Immature natural killer cell (primary cell): ENCODE measurements around the gene YTHDC2. TPM values are rescaled to one million over a fixed set of nuclear protein-coding genes. Genes with fewer than 3 reads are reported as not detected.
A peak's percentile ranks its signal among the peaks of the same experiment; 100 is the strongest.

Source experiments
- DNase-seq, 3 donors: peaks; one replicate each; pipeline ENCODE4 v3.0.0; 2022; ENCODE audit warnings: mixed read lengths in 1 of 3
- H3K27ac Mint-ChIP-seq, 6 donors: one replicate each; pipeline ENCODE4 v1.8.0; 2020; ENCODE audit warnings: mixed read lengths in 6 of 6, mild to moderate bottlenecking in 5 of 6, inconsistent platforms in 4 of 6, moderate library complexity in 3 of 6
- H3K27me3 Mint-ChIP-seq, 3 donors: one replicate each; pipeline ENCODE4 v1.8.0; 2020 to 2021; ENCODE audit warnings: low read depth in 3 of 3, mild to moderate bottlenecking in 3 of 3, mixed read lengths in 3 of 3, moderate library complexity in 3 of 3, inconsistent platforms in 1 of 3
- H3K36me3 Mint-ChIP-seq, 3 donors: one replicate each; pipeline ENCODE4 v1.8.0; 2020; ENCODE audit warnings: mixed read lengths in 3 of 3, inconsistent platforms in 2 of 3, mild to moderate bottlenecking in 2 of 3
- H3K4me1 Mint-ChIP-seq, 2 donors: one replicate each; pipeline ENCODE4 v1.8.0; 2020; ENCODE audit warnings: inconsistent platforms in 2 of 2, mild to moderate bottlenecking in 2 of 2, mixed read lengths in 2 of 2, moderate library complexity in 1 of 2
- H3K4me3 Mint-ChIP-seq, 5 donors: one replicate each; pipeline ENCODE4 v1.8.0; 2020; ENCODE audit warnings: mild to moderate bottlenecking in 5 of 5, mixed read lengths in 5 of 5, inconsistent platforms in 3 of 5, moderate library complexity in 3 of 5
- H3K9me3 Mint-ChIP-seq, 6 donors: one replicate each; pipeline ENCODE4 v1.8.0; 2020; ENCODE audit warnings: mild to moderate bottlenecking in 6 of 6, mixed read lengths in 6 of 6, inconsistent platforms in 4 of 6, moderate library complexity in 3 of 6
- polyA plus RNA-seq, 3 donors: library from polyadenylated mRNA; unstranded; fragments of 300-500 nt; fragmentation: Illumina TruSeq; gene quantifications; one replicate each; pipeline ENCODE4 v1.2.3, GENCODE V29; 2021

YTHDC2 gene
- polyA plus RNA-seq: 10 to 100 TPM in 1 of 3 donors, 1 to 10 TPM in 2; 3.9 to 11.3 (median 7.3) TPM

DNA sequence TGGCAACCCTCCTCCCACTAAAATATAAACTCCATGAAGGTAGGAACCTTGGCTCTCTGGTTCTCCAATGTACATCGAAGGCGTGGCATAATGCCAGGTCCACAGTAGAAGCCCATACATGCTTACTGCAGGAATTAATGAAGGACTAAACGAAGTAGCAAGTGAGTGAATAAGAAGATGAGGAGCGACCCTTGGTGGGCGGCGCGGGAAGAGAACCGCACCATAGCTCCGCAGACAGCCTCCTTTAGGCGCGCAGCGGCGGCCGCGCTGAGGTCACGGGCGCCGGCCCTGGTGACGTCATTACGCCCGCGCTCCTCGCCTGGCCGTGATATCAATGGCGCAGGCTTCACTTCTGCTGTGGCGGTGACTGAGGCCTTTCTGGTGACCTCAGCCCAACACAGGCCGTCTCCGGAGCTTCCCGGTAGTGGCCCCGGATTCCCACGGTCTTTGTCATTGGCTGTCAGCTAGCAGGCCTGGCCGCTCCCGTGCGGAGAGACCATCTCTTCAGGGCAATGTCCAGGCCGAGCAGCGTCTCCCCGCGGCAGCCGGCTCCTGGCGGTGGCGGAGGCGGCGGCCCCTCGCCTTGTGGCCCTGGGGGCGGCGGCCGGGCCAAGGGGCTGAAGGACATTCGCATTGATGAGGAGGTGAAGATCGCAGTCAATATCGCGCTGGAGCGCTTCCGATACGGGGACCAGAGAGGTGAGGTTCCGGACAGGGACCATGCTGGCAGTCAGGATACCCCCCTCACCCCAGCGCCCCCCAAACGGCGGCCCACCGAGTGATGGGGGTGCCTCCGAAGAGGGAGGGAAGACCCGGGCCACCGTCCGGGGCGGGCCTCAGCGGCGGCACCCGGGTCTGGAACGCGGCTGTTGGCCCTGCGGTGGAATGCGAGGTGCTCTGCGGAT lies at the start of gene YTHDC2:
TSS of gene YTHDC2 (plus strand) at position 311 of the 905 bp plus-strand sequence. CDS start at position 513, 202 bp downstream.
- DNase-seq: peak; percentile 88 to 89 (median 88)
- peaks cover 29 to 49% of the 10 kb centered on the region in 2 donors for H3K4me1 Mint-ChIP-seq
- peak within 1 kb of the TSS; percentile 91 to 97 (median 96) for H3K27ac Mint-ChIP-seq
- H3K27me3 Mint-ChIP-seq: peaks cover 10 to 15% (median 10%) of the 10 kb centered on the region in 3 donors
- H3K4me3 Mint-ChIP-seq: peak within 1 kb of the TSS; percentile 93 to 98 (median 94)
- H3K36me3 Mint-ChIP-seq: peaks cover 0 to 4% (median 3%) of the 10 kb centered on the region in 3 donors
- H3K9me3 Mint-ChIP-seq: no peaks in the 10 kb centered on the region

GRCh38 chr5:113474100-113474728 lies 39.3 kb upstream of the YTHDC2 start:
- Mint-ChIP-seq H3K4me1 (no peaks in the 10 kb centered on the region), H3K27ac (no peak overlapping the region), H3K27me3 (peaks cover 0 to 5% (median 5%) of the 10 kb centered on the region in 3 donors), H3K9me3 (peaks cover 0 to 2% (median 0%) of the 10 kb centered on the region in 6 donors), H3K36me3 (no peaks in the 10 kb centered on the region), H3K4me3 (no peak overlapping the region)
- no peak for DNase-seq

DNA sequence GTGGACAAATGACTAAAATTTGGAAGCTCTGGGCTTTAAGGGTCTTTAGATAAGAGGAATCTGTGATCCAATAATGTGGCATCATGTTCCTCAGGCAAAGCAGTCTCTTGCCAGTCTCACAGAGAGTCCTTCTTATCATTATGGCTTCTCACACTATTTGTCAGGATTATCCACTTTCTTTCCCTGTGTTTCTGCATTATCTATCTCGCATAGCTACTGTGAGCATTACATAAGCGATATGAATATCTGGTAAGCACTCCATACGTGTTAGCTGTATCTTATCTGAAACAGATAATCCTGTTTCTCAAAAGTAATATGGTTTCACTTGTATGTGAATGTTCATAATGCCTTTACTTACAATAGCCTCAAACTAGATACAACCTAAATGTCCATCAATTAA lies 34.8 kb upstream of the YTHDC2 start:
- Mint-ChIP-seq H3K27me3 (peaks cover 0 to 10% (median 8%) of the 10 kb centered on the region in 3 donors), H3K4me1 (no peaks in the 10 kb centered on the region), H3K9me3 (peaks cover 0 to 2% (median 0%) of the 10 kb centered on the region in 6 donors), H3K36me3 (no peaks in the 10 kb centered on the region), H3K27ac (no peak overlapping the region), H3K4me3 (no peak overlapping the region)
- no peak for DNase-seq

- Mint-ChIP-seq H3K4me1 (no peaks in the 10 kb centered on the region), H3K9me3 (peaks cover 0 to 2% (median 0%) of the 10 kb centered on the region in 6 donors)
Observed at GRCh38 chr5:113480243-113480642, 33.3 kb upstream of the YTHDC2 start.

DNA sequence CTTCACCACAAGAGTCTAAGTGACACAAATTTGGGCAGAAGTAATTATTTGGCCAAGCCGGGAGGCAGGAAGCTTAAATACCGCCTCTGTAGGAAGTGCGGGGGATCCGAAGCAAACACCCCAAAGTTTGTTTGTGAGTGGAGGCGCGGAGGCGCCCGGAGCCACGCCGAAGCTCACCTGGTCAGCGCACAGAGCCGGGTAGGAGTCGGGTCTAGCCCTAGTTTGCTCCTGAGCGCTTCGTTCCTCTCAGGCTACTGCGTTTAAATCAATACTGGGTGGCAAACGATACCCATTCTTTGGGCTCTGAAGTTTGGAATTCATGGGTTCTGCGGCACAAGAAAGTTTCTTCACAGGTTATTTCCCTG lies 26.1 kb upstream of the YTHDC2 start:
- H3K9me3 Mint-ChIP-seq: peaks cover 12 to 24% (median 19%) of the 10 kb centered on the region in 6 donors
- DNase-seq: no peak
- peak overlapping the region in 4 of 5 donors; percentile 12 to 67 (median 33) for H3K4me3 Mint-ChIP-seq
- H3K4me1 Mint-ChIP-seq: peaks cover 9 to 10% of the 10 kb centered on the region in 2 donors
- no peak overlapping the region for H3K27ac Mint-ChIP-seq
- H3K27me3 Mint-ChIP-seq: peaks cover 26 to 63% (median 30%) of the 10 kb centered on the region in 3 donors
- peaks cover 0 to 17% (median 8%) of the 10 kb centered on the region in 3 donors for H3K36me3 Mint-ChIP-seq

More at GRCh38 chr5:113480243-113480642, 33.3 kb upstream of the YTHDC2 start:
- Mint-ChIP-seq H3K27me3 (peaks cover 0 to 16% (median 8%) of the 10 kb centered on the region in 3 donors), H3K27ac (no peak overlapping the region), H3K4me3 (no peak overlapping the region), H3K36me3 (no peaks in the 10 kb centered on the region)
- no peak for DNase-seq

DNA sequence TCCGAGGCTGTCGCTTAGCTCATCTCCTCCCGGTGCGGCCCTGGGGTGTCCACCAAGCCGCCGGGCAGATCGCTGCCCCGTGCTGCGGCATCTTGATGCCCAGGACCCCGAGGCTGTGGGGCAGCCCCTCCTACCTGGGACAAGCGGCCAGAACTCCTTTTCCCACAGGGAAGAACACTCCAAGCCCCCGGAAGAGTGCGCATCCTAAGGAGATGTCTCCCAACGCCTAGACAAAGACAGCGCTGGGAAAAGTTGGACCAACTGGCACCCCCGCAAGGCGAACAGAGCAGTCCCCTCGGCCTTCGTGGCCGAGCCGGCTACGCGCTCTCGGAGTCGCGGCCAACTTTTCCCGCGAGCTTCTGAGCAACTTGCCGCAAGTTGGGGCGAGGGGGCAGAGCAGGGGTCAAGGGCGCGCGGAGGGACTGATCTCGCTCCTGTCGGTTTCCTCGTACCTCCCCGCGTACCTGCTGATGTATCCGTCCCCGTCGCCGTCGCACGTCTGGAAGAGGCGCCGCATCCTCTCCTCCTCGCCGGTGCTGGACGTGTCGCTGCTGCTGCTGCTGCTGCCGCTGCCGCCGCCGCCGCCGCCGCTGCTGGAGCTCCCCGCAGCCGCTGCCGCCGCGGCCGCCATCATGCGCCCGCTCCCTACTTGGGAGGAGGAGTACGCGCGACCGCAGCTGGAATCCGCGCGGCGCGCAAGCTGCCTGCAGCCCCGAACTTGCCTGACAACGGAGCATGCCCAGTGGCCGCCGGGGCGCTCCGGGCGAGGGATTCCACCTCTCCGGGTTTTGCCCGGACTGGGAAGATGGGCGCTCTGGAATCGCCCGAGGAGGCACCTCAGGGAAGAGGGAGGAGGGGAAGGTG lies 25.5 kb upstream of the YTHDC2 start, which contains the start of gene MCC:
TSS of gene MCC (minus strand) at position 673 of the 864 bp plus-strand sequence.
- Mint-ChIP-seq H3K4me1 (peaks cover 9 to 10% of the 10 kb centered on the region in 2 donors), H3K4me3 (peak within 1 kb of the TSS; percentile 18 to 67 (median 44)), H3K27ac (no peak within 1 kb of the TSS), H3K27me3 (peaks cover 27 to 62% (median 30%) of the 10 kb centered on the region in 3 donors), H3K9me3 (peaks cover 12 to 25% (median 19%) of the 10 kb centered on the region in 6 donors), H3K36me3 (peaks cover 0 to 17% (median 8%) of the 10 kb centered on the region in 3 donors)
- peak in 1 of 3 donors; percentile 19 for DNase-seq

DNA sequence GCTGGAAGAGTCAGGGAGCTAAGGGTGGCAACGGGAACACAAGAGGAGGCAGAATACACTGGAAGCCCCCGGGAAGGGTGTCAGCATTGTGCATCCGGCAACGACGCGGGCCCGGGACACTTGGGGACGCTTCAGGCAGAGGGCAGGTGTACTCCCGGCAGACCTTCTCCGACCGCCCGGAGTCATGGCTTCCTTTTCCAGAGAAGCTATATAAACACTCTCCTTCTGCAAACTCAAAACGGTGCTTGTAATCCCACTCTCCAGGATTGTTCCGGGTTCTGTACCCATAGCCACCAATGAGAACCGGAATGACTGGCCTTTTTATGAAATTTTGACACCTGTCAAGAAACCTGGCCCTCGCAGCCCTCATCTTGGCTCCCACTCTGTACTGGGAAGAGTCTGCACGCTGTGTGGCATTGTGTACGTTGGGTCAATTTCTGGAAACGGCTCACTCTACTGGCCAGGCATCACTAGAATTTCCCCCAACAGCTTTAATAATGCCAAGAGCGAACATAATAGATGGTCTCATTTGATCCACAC lies 24.8 kb upstream of the YTHDC2 start:
- DNase-seq: no peak
- Mint-ChIP-seq H3K4me3 (peak overlapping the region; percentile 7 to 59 (median 32)), H3K36me3 (peaks cover 0 to 17% (median 8%) of the 10 kb centered on the region in 3 donors), H3K9me3 (peaks cover 12 to 25% (median 19%) of the 10 kb centered on the region in 6 donors), H3K4me1 (peaks cover 9 to 10% of the 10 kb centered on the region in 2 donors), H3K27me3 (peaks cover 27 to 56% (median 31%) of the 10 kb centered on the region in 3 donors), H3K27ac (no peak overlapping the region)

GRCh38 chr5:113489299-113489698 lies 24.2 kb upstream of the YTHDC2 start:
- DNase-seq: no peak

GRCh38 chr5:113490317-113490716 lies 23.2 kb upstream of the YTHDC2 start:
- no peak overlapping the region for H3K4me3 Mint-ChIP-seq

More at GRCh38 chr5:113489299-113489698, 24.2 kb upstream of the YTHDC2 start:
- H3K9me3 Mint-ChIP-seq: peaks cover 12 to 25% (median 19%) of the 10 kb centered on the region in 6 donors
- peaks cover 27 to 54% (median 30%) of the 10 kb centered on the region in 3 donors for H3K27me3 Mint-ChIP-seq
- H3K4me1 Mint-ChIP-seq: peaks cover 9 to 10% of the 10 kb centered on the region in 2 donors
- H3K36me3 Mint-ChIP-seq: peaks cover 0 to 17% (median 8%) of the 10 kb centered on the region in 3 donors
- H3K27ac Mint-ChIP-seq: no peak overlapping the region
- H3K4me3 Mint-ChIP-seq: peak overlapping the region in 2 of 5 donors; percentile 40 to 59

GRCh38 chr5:113491022-113491421 lies 22.5 kb upstream of the YTHDC2 start:
- Mint-ChIP-seq H3K36me3 (peaks cover 0 to 17% (median 8%) of the 10 kb centered on the region in 3 donors), H3K27ac (no peak overlapping the region), H3K4me3 (peak overlapping the region in 1 of 5 donors; percentile 4), H3K9me3 (peaks cover 12 to 25% (median 19%) of the 10 kb centered on the region in 6 donors), H3K4me1 (peaks cover 9 to 10% of the 10 kb centered on the region in 2 donors), H3K27me3 (peaks cover 20 to 39% (median 26%) of the 10 kb centered on the region in 3 donors)
- no peak for DNase-seq

More at GRCh38 chr5:113490317-113490716, 23.2 kb upstream of the YTHDC2 start:
- Mint-ChIP-seq H3K4me1 (peaks cover 9 to 10% of the 10 kb centered on the region in 2 donors), H3K27me3 (peaks cover 26 to 46% (median 27%) of the 10 kb centered on the region in 3 donors), H3K36me3 (peaks cover 0 to 17% (median 8%) of the 10 kb centered on the region in 3 donors), H3K9me3 (peaks cover 12 to 25% (median 19%) of the 10 kb centered on the region in 6 donors), H3K27ac (no peak overlapping the region)
- no peak for DNase-seq

GRCh38 chr5:113493446-113493845 lies 20.0 kb upstream of the YTHDC2 start:
- peaks cover 0 to 17% (median 8%) of the 10 kb centered on the region in 3 donors for H3K36me3 Mint-ChIP-seq
- peaks cover 12 to 25% (median 19%) of the 10 kb centered on the region in 6 donors for H3K9me3 Mint-ChIP-seq
- peaks cover 20 to 33% (median 20%) of the 10 kb centered on the region in 3 donors for H3K27me3 Mint-ChIP-seq
- H3K4me3 Mint-ChIP-seq: no peak overlapping the region
- H3K27ac Mint-ChIP-seq: no peak overlapping the region
- H3K4me1 Mint-ChIP-seq: peaks cover 0 to 2% of the 10 kb centered on the region in 2 donors
- DNase-seq: no peak

- no peak overlapping the region for H3K27ac Mint-ChIP-seq
- H3K4me3 Mint-ChIP-seq: no peak overlapping the region
- peaks cover 14 to 20% (median 17%) of the 10 kb centered on the region in 3 donors for H3K27me3 Mint-ChIP-seq
- peaks cover 0 to 6% (median 5%) of the 10 kb centered on the region in 3 donors for H3K36me3 Mint-ChIP-seq
- H3K4me1 Mint-ChIP-seq: no peaks in the 10 kb centered on the region
- DNase-seq: no peak
- peaks cover 5 to 13% (median 8%) of the 10 kb centered on the region in 6 donors for H3K9me3 Mint-ChIP-seq
Observed at GRCh38 chr5:113495422-113495841, 18.1 kb upstream of the YTHDC2 start.
